Fibroblast of mammary gland (primary cell): ENCODE results near the gene DYRK1A.

Experiments used
- DNase-seq: peaks from one replicate; pipeline ENCODE4 v3.0.0-alpha.2; 2010; ENCODE audit warnings: low read depth
- H3K4me3 ChIP-seq: 2 replicates; pipeline ENCODE4 v1.5.1; 2011; ENCODE audit warnings: low read depth, mild to moderate bottlenecking, low read length, moderate library complexity; ENCODE audit not compliant: control insufficient read depth
- CTCF ChIP-seq: conservative IDR thresholded peaks from 2 replicates; pipeline ENCODE4 v1.5.1; 2011; ENCODE audit warnings: low read depth, low read length, inconsistent platforms; ENCODE audit not compliant: control insufficient read depth, insufficient read depth

The DYRK1A gene

GRCh38 chr21:37445228-37445627 is 78.7 kb downstream of the DYRK1A start:
- H3K4me3 ChIP-seq: no peak overlapping the region
- peak; percentile 80 for DNase-seq
- TF ChIP-seq CTCF: no peak

GRCh38 chr21:37446552-37446951 is 80.0 kb downstream of the DYRK1A start:
- no peak for DNase-seq
- no peak for TF ChIP-seq CTCF
- H3K4me3 ChIP-seq: no peak overlapping the region

GRCh38 chr21:37447288-37447936 is 80.8 kb downstream of the DYRK1A start:
- H3K4me3 ChIP-seq: no peak overlapping the region
- DNase-seq: no peak
- TF ChIP-seq CTCF: no peak

- no peak for TF ChIP-seq CTCF
- DNase-seq: no peak
- no peak overlapping the region for H3K4me3 ChIP-seq
Observed at GRCh38 chr21:37449302-37449937, 82.8 kb downstream of the DYRK1A start.

GRCh38 chr21:37450445-37450941 is 83.9 kb downstream of the DYRK1A start:
- H3K4me3 ChIP-seq: no peak overlapping the region
- no peak for TF ChIP-seq CTCF
- DNase-seq: peak; percentile 44

GRCh38 chr21:37451446-37451845 is 84.9 kb downstream of the DYRK1A start:
- no peak for DNase-seq
- TF ChIP-seq CTCF: no peak
- no peak overlapping the region for H3K4me3 ChIP-seq

GRCh38 chr21:37452227-37452626 is 85.7 kb downstream of the DYRK1A start:
- no peak for TF ChIP-seq CTCF
- no peak overlapping the region for H3K4me3 ChIP-seq
- peak; percentile 85 for DNase-seq
